Hippocampal formation (tissue), 2 donors: ENCODE measurements around the gene ADAD2.
A peak's percentile ranks its signal among the peaks of the same experiment; 100 is the strongest.

ENCODE experiments used
- DNase-seq, 2 donors: peaks; one replicate each; lab custom pipeline; 2025; lab: John Stamatoyannopoulos, UW

The ADAD2 gene

DNA sequence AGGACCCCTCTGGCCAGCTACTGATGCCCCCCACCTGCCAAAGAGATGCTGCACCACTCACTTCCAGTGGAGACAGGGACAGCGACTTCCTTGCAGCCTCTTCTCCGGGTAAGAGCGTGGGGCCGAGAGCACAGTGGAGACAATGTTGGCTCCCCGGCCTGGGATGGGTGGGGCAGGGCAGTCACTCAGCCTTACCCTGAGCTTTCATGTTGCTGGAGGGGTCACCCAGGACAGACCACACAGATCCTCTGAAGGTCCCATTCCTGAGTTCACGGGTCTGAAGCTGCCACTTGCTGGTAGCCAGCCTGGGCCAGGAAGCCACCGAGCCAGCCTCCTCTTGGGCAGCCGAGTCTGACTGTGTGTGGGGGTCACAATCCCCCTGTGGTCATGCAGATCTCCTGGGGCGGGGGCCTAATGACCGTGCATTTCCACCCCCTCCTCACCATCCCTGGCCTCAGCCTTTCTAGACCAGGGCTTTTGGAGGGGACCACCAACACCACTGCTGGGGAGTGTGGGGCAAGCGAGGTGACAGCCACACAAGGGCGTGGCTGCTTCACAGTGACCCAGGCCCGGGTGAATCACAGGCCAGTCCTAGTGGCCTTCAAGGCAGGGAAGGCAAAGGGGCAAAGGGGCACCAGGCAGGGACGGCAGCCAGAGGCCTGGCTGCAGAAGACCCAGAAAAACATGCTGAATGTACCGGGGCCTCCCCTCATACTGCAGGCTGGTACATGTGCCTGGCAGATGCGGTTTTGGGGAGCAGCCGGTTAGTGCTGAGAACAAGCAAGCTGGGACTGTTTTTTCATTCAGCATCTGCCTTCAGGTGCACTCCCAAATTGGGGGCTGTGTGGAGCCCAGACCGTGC, 14.5 kb upstream of the ADAD2 start:
- DNase-seq: no peak

DNA sequence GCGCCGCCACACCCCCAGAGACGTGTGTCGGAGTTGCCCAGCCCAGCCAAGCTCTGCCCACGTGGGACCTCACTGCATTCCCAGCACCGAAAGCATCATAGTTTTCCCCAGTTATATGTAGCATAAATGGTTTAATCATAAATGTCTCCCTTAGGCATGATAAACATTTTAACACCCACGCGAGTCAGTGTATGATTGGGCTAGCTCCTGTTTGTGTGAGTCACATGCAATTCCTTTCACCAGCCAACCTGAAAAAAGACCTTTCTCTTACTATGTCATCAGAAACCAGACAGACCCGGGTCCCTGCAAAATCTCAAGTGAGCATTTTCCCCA, 13.2 kb upstream of the ADAD2 start:
- no peak for DNase-seq

DNA sequence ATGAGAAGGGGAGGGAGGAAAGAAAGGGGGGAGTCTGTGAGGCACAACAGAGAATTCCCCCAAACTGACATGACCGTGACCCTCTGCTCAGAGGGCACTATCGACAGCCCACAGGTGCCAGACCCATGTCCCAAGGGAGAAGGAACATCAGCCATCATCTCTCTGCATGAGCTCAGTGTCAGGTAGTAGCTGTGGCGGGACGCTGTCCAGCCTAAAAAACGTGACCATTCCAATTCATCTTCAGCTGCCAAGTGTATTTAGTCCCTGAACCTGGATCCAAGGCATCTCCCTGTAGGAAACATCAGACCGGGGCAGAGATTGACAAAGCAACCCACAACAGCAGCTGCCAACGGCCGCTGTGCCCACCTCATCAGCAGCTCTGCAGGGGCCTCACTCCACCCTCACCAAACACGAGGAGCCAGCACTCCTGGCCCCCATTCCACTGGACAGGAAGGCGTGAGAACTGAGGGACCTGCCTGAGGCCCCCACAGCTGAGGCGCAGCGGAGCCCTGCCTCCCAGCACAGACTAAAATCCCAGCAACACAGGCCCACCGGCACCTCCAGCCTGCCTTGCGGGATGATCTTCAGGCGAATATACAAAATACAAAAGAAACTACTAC, 12.7 kb upstream of the ADAD2 start:
- DNase-seq: no peak

GRCh38 chr16:84178892-84179611, 11.9 kb upstream of the ADAD2 start:
- no peak for DNase-seq

- DNase-seq: no peak
Observed at GRCh38 chr16:84179612-84180320, 11.2 kb upstream of the ADAD2 start.

GRCh38 chr16:84180519-84181140, 10.3 kb upstream of the ADAD2 start:
- no peak for DNase-seq

- DNase-seq: no peak
Observed at GRCh38 chr16:84181144-84181915, 9.6 kb upstream of the ADAD2 start.

GRCh38 chr16:84182104-84182503, 8.9 kb upstream of the ADAD2 start:
- no peak for DNase-seq

DNA sequence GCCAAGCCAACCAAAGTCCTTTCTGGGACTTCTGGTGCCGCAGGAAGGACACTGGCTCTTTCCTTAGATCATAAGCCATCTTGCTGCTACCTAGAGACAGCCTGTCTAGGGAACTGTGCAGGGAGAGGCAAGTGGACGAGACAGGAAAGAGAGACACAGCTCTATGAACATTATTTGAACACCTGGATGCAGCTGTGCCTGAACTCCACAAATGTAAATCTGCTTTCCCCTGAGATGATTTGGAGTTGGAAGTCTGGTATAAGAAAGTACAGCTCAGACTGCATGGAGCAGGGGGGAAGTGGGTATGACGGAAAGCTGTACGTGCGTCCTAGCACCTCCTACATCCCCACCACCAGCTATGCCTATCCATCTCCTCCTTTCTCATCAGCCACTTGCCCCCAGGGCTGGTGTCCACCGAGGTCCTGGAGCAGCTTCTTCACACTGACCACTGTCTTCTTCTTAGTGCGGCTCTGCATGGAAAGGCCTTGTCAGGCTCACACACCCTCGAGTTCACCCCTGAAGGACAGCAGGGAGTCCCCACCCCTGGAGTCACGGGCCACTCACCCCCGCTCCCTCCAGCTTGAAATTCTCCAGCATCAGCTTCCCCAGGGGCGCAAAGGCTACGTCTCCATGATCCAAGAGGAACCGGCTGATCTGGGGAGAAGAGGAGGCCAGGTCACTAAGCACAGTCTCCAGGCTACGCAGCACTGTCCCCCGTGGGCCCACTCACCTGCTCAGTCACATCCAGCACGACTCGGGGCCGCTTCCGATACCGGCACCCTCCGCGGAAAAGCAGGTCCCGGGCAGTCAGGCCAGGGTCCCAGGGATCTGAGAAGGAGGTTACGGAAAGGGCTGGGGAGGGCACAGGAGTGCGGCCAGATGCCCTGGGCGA, 8.0 kb upstream of the ADAD2 start:
- no peak for DNase-seq

DNA sequence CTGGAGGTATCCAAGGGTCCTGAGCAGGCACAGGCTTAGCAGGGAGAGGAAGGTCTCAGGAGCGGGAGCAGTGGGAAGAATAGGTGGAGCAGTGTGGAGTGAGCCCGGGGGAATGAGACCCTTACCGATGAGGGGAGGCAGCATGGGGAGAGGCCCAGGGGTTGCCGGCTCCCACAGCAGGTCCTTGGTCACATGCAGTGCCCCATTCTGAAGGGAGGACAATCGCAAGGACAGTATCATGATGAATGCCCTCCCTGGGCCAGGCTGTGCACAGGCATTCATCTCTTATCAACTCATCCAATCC, 7.4 kb upstream of the ADAD2 start:
- no peak for DNase-seq

GRCh38 chr16:84183911-84184591, 6.9 kb upstream of the ADAD2 start:
- no peak for DNase-seq

GRCh38 chr16:84184775-84185174, 6.2 kb upstream of the ADAD2 start:
- DNase-seq: no peak

GRCh38 chr16:84186685-84187437, 4.1 kb upstream of the ADAD2 start, which contains the start of gene TAF1C:
TAF1C (minus strand) TSS chr16:84187057; CDS start chr16:84184988, 2,069 bp downstream.
- peak; percentile 81 to 86 for DNase-seq

- no peak for DNase-seq
Observed at GRCh38 chr16:84191466-84191865, 509 bp downstream of the ADAD2 start.

DNA sequence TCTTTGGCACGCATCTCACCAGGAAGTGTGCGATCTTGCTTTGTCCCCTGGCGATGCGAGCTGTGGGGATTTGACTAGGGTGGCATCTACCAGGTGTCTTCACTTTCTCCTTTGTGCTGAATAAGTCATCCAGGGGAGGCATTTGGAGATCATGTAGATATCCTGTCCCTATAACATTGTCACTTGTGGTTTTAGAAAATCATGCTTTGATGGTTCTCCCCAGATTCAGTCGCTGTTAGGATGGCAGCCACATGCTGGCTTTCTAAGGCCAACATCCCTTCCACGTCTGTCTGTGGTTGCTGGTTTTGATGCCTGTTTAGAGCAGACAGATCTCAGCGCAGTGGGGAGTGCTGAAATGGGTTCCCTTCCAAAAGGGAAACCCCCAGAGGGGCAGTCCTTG, 2.5 kb downstream of the ADAD2 start:
- DNase-seq: no peak

- no peak for DNase-seq
Observed at GRCh38 chr16:84194018-84194417, 3.1 kb downstream of the ADAD2 start.

DNA sequence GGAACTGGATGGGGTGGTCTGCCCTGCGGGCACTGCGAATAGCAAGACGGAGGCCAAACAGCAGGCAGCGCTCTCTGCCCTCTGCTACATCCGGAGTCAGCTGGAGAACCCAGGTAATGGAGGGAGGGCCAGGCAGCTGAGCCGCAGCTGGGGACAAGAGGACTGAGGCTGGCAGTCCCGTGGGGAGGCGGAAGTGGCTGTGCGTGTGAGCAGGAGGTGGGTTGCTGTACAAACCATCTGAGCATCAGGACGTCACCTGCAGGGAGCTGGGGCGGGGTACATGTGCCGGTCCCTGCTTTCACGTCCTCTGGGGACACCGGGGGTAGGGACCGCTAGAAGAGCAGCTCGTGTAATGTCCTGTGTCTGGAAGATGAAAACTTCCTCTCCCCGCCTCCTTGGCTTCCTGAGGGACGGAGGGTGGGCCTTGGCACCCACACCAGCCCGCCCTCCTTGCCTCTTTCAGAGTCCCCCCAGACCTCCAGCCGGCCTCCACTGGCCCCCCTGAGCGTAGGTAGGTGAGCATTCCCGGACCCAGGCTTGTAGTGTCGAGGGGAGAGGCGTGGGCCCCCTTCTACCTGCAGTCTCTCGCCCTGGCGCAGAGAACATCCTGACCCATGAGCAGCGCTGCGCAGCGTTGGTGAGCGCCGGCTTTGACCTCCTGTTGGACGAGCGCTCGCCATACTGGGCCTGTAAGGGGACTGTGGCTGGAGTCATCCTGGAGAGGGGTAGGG, 3.7 kb downstream of the ADAD2 start:
- DNase-seq: no peak
